ENCODE data around the gene GSG1L. TPM values are rescaled to one million over a fixed set of nuclear protein-coding genes. Genes with fewer than 3 reads are reported as not detected.

The GSG1L gene
- total and polyA plus RNA-seq, 9 of the 15 experiments (the other 6 are each of a cell fraction or from before 2014, with no cell fraction given) = not detected

- BruUV-seq (replicated peaks) = no TSS peak
- TF ChIP-seq MEF2A (IDR thresholded peaks at IDR 0.05; ENCODE audit: control insufficient read depth, low read depth, low read length) (no peak), RUNX1 (IDR thresholded peaks at IDR 0.05; ENCODE audit: low read depth) (no peak), ZBTB7A (IDR thresholded peaks at IDR 0.05; ENCODE audit: borderline replicate concordance, control insufficient read depth, low read depth, low read length) (no peak), KDM2B (CRISPR knock-in tag; IDR thresholded peaks at IDR 0.05) (no peak), RBM17 (IDR thresholded peaks at IDR 0.05; ENCODE audit: borderline replicate concordance, low read depth, low read length) (no peak), ZNF165 (CRISPR knock-in tag; IDR thresholded peaks at IDR 0.05; ENCODE audit: borderline replicate concordance) (no peak), TCF3 (CRISPR knock-in tag; IDR thresholded peaks at IDR 0.05) (no peak), ELK3 (CRISPR knock-in tag; IDR thresholded peaks at IDR 0.05) (no peak), CREB3 (tag; conservative IDR thresholded peaks at IDR 0.05; ENCODE audit: low read depth) (no peak), ZNF695 (CRISPR knock-in tag; IDR thresholded peaks at IDR 0.05) (no peak), ZC3H8 (IDR thresholded peaks at IDR 0.05) (no peak), KDM1A (IDR thresholded peaks at IDR 0.05) (no peak), MIER1 (IDR thresholded peaks at IDR 0.05; ENCODE audit: low read depth) (no peak), SMARCB1 (IDR thresholded peaks at IDR 0.05; ENCODE audit: insufficient read length, low read depth) (no peak)
- ATAC-seq (no peak), DNase-seq (ENCODE audit: extremely low read depth in 1 of 4, low spot score in 3 of 4) (no peak), FAIRE-seq (no peak)
- ChIA-PET POLR2A (no interaction called here), CTCF (ENCODE audit: low intra/inter-chr PET ratio) (no interaction called here)
- 1% methylated on average over 9 of the region's 9 CpGs for WGBS (ENCODE audit: insufficient coverage, low coverage, missing lambda C conversion rate)
- no peaks in the 10 kb centered on the region for H4K20me1 ChIP-seq (replicated peaks; ENCODE audit: control insufficient read depth, insufficient read depth, low read length)
- no peak overlapping the region for H3K9ac ChIP-seq (ENCODE audit: insufficient read depth in 1 of 2, low read depth in 2 of 2, low read length in 2 of 2)
- no peaks in the 10 kb centered on the region for H3K79me2 ChIP-seq (ENCODE audit: control insufficient read depth, insufficient read depth, low read length)
- intact Hi-C loops (cut with micrococcal nuclease) (no loop called here), in situ Hi-C loops (cut with MboI) (no loop called here)
- H3K4me3 ChIP-seq = no peak overlapping the region
- no peaks in the 10 kb centered on the region for H3K9me1 ChIP-seq (ENCODE audit: control insufficient read depth, insufficient read depth, low read length)
- H3K4me1 ChIP-seq (replicated peaks in 1 of 2; ENCODE audit: control insufficient read depth in 2 of 2, insufficient read depth in 2 of 2, low read length in 2 of 2) = no peaks in the 10 kb centered on the region
- no peaks in the 10 kb centered on the region for H3K36me3 ChIP-seq (ENCODE audit: control insufficient read depth, insufficient read depth, low read length)
- H3K27me3 ChIP-seq (ENCODE audit: control insufficient read depth in 2 of 2, insufficient read depth in 2 of 2, low read length in 2 of 2) = peaks cover 12 to 24% of the 10 kb centered on the region in 2 experiments; a peak in 3 of 5 replicates
- H3K4me2 ChIP-seq (ENCODE audit: insufficient read depth, low read length) = no peak overlapping the region
- H3K27ac ChIP-seq (ENCODE audit: extremely low read depth, low read depth, low read length) = no peak overlapping the region
- H2AFZ ChIP-seq (ENCODE audit: low read depth, low read length) = no peak overlapping the region
- H3K9me3 ChIP-seq (replicated peaks; ENCODE audit: control insufficient read depth, insufficient read depth, low read depth, low read length) = no peaks in the 10 kb centered on the region
These were observed 249.9 kb downstream of the GSG1L start for GRCh38 chr16:27813591-27813990.

All from K562 (cell line).